Endothelial cell of umbilical vein (primary cell): ENCODE data around the gene MLLT6. TPM values are rescaled to one million over a fixed set of nuclear protein-coding genes. Genes with fewer than 3 reads are reported as not detected.

ENCODE experiments used
- BruUV-seq: library from RNA; stranded (reverse); fragments of 400-500 nt; replicated peaks from 2 replicates; lab custom pipeline; 2021; lab: Mats Ljungman, UMichigan
- CTCF ChIA-PET: fragments of 300-600, 350-600 bp; sonication (Branson Sonifier 250); formaldehyde crosslinking; loops from one replicate; lab custom pipeline; 2021; ENCODE audit warnings: antibody characterized with exemption, inconsistent platforms; lab: Charles Lee
- POLR2A ChIA-PET: fragments of 300-600, 350-600 bp; sonication (Branson Sonifier 250); formaldehyde crosslinking; loops from one replicate; lab custom pipeline; 2021; ENCODE audit warnings: antibody characterized with exemption, inconsistent platforms; lab: Charles Lee
- DNase-seq: peaks from one replicate; pipeline ENCODE4 v3.0.0-alpha.2; 2011; ENCODE audit warnings: low read depth, low spot score
- FAIRE-seq: peaks from 2 replicates; lab custom pipeline; 2011; peaks lifted over from hg19 to GRCh38; lab: Jason Lieb, UNC
- H2AFZ ChIP-seq: 2 replicates; pipeline ENCODE4 v1.6.0; 2012; ENCODE audit warnings: low read depth, low read length, control low read depth, inconsistent platforms
- H3K27ac ChIP-seq: 2 replicates; pipeline ENCODE4 v1.5.1; 2011; ENCODE audit warnings: low read depth, mild to moderate bottlenecking, control low read depth, low read length, moderate library complexity; ENCODE audit not compliant: insufficient read depth
- H3K27me3 ChIP-seq, 2 experiments: 2 replicates each; pipeline versions ENCODE4 v1.6.0 to v1.6.1; 2011; ENCODE audit warnings: low read length in 2 of 2, mixed read lengths in 1 of 2; ENCODE audit not compliant: control insufficient read depth in 2 of 2, insufficient read depth in 2 of 2
- H3K36me3 ChIP-seq, 2 experiments: 2 replicates in 1 of 2; 3 replicates in 1 of 2; pipeline ENCODE4 v1.5.1; 2011; ENCODE audit warnings: low read length in 2 of 2, mild to moderate bottlenecking in 1 of 2, moderate library complexity in 1 of 2; ENCODE audit not compliant: control insufficient read depth in 2 of 2, insufficient read depth in 2 of 2; ENCODE audit errors: extremely low read depth in 1 of 2
- H3K4me1 ChIP-seq: 3 replicates; pipeline ENCODE4 v1.5.1; 2011; ENCODE audit warnings: mild to moderate bottlenecking, low read length; ENCODE audit not compliant: control insufficient read depth, insufficient read depth; ENCODE audit errors: extremely low read depth
- H3K4me2 ChIP-seq: 2 replicates; pipeline ENCODE4 v1.6.1; 2011; ENCODE audit warnings: low read length, control low read depth, mixed read lengths; ENCODE audit not compliant: insufficient read depth
- H3K4me3 ChIP-seq, 3 experiments: fragments of 200-600 bp in 1 of 3; sonication (generic), shearing (Covaris generic) in 1 of 3; replicated peaks in 1 of 3; 2 replicates each; pipeline ENCODE4 v1.5.1; 2011 to 2016; ENCODE audit warnings: control low read depth in 3 of 3, low read length in 3 of 3, mild to moderate bottlenecking in 2 of 3, inconsistent platforms in 1 of 3, low read depth in 1 of 3, moderate library complexity in 1 of 3; ENCODE audit not compliant: insufficient read depth in 1 of 3
- H3K79me2 ChIP-seq: 2 replicates; pipeline ENCODE4 v1.6.0; 2012; ENCODE audit warnings: low read length, inconsistent platforms; ENCODE audit not compliant: control insufficient read depth, insufficient read depth
- H3K9ac ChIP-seq: replicated peaks from 2 replicates; pipeline ENCODE3; 2011; ENCODE audit warnings: low read length, control low read depth; ENCODE audit not compliant: insufficient read depth; ENCODE audit errors: extremely low read depth
- H3K9me1 ChIP-seq: replicated peaks from 3 replicates; pipeline ENCODE4 v1.6.0; 2011; ENCODE audit warnings: mild to moderate bottlenecking, low read length; ENCODE audit not compliant: control insufficient read depth, insufficient read depth; ENCODE audit errors: extremely low read depth
- H3K9me3 ChIP-seq: replicated peaks from 2 replicates; pipeline ENCODE4 v1.5.1; 2012; ENCODE audit warnings: low read length, inconsistent platforms; ENCODE audit not compliant: control insufficient read depth, insufficient read depth
- H4K20me1 ChIP-seq: replicated peaks from 2 replicates; pipeline ENCODE3; 2011; ENCODE audit warnings: mild to moderate bottlenecking, low read length; ENCODE audit not compliant: control insufficient read depth, insufficient read depth; ENCODE audit errors: extremely low read depth
- CTCF ChIP-seq, 2 donors: IDR thresholded peaks; 1 replicate in 1 of 2; 2 replicates in 1 of 2; pipeline ENCODE4 v1.5.1; 2011; ENCODE audit warnings: low read length in 2 of 2, mild to moderate bottlenecking in 2 of 2, moderate library complexity in 2 of 2, control low read depth in 1 of 2, inconsistent platforms in 1 of 2, low read depth in 1 of 2; ENCODE audit not compliant: insufficient read depth in 1 of 2; ENCODE audit errors: extremely low read depth in 1 of 2
- EZH2 ChIP-seq: IDR thresholded peaks from 2 replicates; pipeline ENCODE4 v1.6.1; 2012; ENCODE audit warnings: borderline replicate concordance, low read depth, mild to moderate bottlenecking, moderate library complexity, low read length, inconsistent platforms; ENCODE audit not compliant: severe bottlenecking
- FOS ChIP-seq: IDR thresholded peaks from 2 replicates; pipeline ENCODE4 v1.6.1; 2011; ENCODE audit warnings: mild to moderate bottlenecking, low read length, moderate library complexity, borderline replicate concordance; ENCODE audit not compliant: insufficient read depth
- GATA2 ChIP-seq: IDR thresholded peaks from 2 replicates; pipeline ENCODE4 v1.7.0; 2011; ENCODE audit warnings: low read depth, mild to moderate bottlenecking, moderate library complexity, mixed read lengths, low read length; ENCODE audit not compliant: insufficient read length, insufficient read depth
- JUN ChIP-seq: IDR thresholded peaks from 2 replicates; pipeline ENCODE4 v1.6.1; 2011; ENCODE audit warnings: borderline replicate concordance, low read depth; ENCODE audit not compliant: insufficient read length, insufficient read depth
- MAX ChIP-seq: IDR thresholded peaks from 2 replicates; pipeline ENCODE4 v1.6.1; 2011; ENCODE audit not compliant: insufficient read depth, insufficient read length
- MYC ChIP-seq: IDR thresholded peaks from one replicate; pipeline ENCODE4 v1.6.1; 2011; ENCODE audit warnings: mild to moderate bottlenecking, low read depth, low read length
- POLR2A ChIP-seq: IDR thresholded peaks from 2 replicates; pipeline ENCODE4 v1.6.1; 2012; ENCODE audit warnings: low read depth, mild to moderate bottlenecking, control low read depth, low read length
- POLR2AphosphoS5 ChIP-seq: IDR thresholded peaks from 2 replicates; pipeline ENCODE4 v1.6.1; 2012; ENCODE audit warnings: low read depth, mild to moderate bottlenecking, control low read depth, low read length, moderate library complexity; ENCODE audit not compliant: insufficient read depth
- dilution Hi-C: fragments of 300-500 bp; cut with MboI; formaldehyde crosslinking; loops from one replicate; pipeline ENCODE4 v1.15.0; 2019; ENCODE audit warnings: low sequenced_read_pairs; ENCODE audit not compliant: extremely low pct_ligation_motif_present
- intact Hi-C: fragments of 100-400 bp; cut with micrococcal nuclease; formaldehyde crosslinking; loops from one replicate; pipeline ENCODE4 v1.10.0; 2022
- polyA plus RNA-seq, 4 experiments: library from polyadenylated mRNA; depleted of rRNA in 3 of 4; stranded (reverse) in 3 of 4; unstranded in 1 of 4; fragments of >200 nt; gene quantifications; 2 replicates each; pipeline versions ENCODE4 v1.2.1 to v1.2.3, GENCODE V29; 2011 to 2012; ENCODE audit warnings: missing spikeins in 1 of 4
- total RNA-seq: library from RNA; stranded (reverse); gene quantifications from 2 replicates; pipeline ENCODE4 v1.2.3, GENCODE V29; 2021

MLLT6 gene
- total and polyA plus RNA-seq, 2 donors (not counting 3 experiments of a cell fraction or from before 2014, with no cell fraction given): 32.1 to 85.4 TPM

- H3K36me3 ChIP-seq: peaks cover 8 to 54% of the 10 kb centered on the region in 2 experiments
- no peak overlapping the region for H2AFZ ChIP-seq
Measured at GRCh38 chr17:38766341-38766740, 61.3 kb downstream of the MLLT6 start.

More at GRCh38 chr17:38766341-38766740, 61.3 kb downstream of the MLLT6 start:
- intact Hi-C loops: no loop called here
- no peaks in the 10 kb centered on the region for H3K4me1 ChIP-seq
- no peaks in the 10 kb centered on the region for H3K79me2 ChIP-seq
- no peak overlapping the region for H3K4me3 ChIP-seq
- BruUV-seq: no TSS peak
- no peaks in the 10 kb centered on the region for H3K9me3 ChIP-seq
- ChIA-PET POLR2A (no interaction called here), CTCF (no interaction called here)
- H3K27ac ChIP-seq: no peak overlapping the region
- DNase-seq: no peak
- no peaks in the 10 kb centered on the region for H4K20me1 ChIP-seq
- no peak overlapping the region for H3K9ac ChIP-seq
- TF ChIP-seq CTCF (IDR thresholded peaks at IDR 0.05; ENCODE audit: extremely low read depth in 1 of 2, insufficient read depth in 1 of 2, low read depth in 1 of 2, low read length in 2 of 2) (no peak), MAX (no peak), POLR2AphosphoS5 (no peak), GATA2 (no peak), MYC (no peak), POLR2A (no peak), JUN (no peak), EZH2 (no peak), FOS (no peak)
- dilution Hi-C loops: no loop called here
- no peaks in the 10 kb centered on the region for H3K27me3 ChIP-seq
- no peak for FAIRE-seq
- H3K4me2 ChIP-seq: no peak overlapping the region
- no peaks in the 10 kb centered on the region for H3K9me1 ChIP-seq
